GM12872 (cell line): ENCODE data around the gene P2RY2.

Experiments used
- TF ChIP-seq, protein P1 (sequence below): IDR thresholded peaks from 3 replicates; pipeline ENCODE4 v1.5.1; 2011; ENCODE audit warnings: low read depth, mild to moderate bottlenecking, low read length, moderate library complexity; ENCODE audit not compliant: insufficient read depth

Gene P2RY2

DNA sequence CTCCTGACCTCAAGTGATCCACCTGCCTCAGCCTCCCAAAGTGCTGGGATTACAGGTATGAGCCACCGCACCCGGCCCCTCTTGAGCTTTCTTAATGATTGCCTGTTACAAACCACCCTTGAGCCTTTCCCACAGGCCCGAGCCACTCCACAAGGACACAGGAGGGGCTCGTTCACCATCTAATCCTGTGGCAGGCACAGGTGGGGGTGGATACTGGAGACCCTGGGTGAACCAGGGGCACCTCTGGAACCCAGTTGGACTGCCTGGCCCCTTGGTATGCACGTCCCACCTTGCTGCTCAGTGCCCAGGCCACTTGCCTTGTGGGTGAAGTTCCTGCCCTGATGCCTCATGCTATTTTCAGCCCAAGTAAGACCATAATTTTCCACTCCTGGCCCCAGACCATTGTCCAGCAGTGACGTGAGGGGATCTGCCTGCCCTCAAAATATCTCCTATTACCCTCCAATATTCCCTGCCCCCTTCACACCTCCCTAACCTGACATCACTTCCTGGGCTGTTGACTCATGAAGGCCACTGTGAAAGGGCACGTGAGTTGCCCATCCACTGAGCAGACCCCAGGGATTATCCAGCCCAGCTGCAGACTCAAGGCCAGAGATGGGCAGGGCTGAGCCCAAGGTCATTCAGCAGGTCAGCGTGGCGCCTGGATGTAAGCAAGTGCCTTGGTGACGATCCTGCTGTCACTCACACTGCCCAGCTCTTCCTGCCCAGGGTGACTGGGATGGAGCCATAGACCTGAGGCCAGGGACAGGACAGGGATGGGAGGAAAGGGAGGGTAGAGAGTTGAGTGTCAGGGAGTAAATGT, 19.6 kb downstream of the P2RY2 start:
- TF ChIP-seq, protein P1, sequence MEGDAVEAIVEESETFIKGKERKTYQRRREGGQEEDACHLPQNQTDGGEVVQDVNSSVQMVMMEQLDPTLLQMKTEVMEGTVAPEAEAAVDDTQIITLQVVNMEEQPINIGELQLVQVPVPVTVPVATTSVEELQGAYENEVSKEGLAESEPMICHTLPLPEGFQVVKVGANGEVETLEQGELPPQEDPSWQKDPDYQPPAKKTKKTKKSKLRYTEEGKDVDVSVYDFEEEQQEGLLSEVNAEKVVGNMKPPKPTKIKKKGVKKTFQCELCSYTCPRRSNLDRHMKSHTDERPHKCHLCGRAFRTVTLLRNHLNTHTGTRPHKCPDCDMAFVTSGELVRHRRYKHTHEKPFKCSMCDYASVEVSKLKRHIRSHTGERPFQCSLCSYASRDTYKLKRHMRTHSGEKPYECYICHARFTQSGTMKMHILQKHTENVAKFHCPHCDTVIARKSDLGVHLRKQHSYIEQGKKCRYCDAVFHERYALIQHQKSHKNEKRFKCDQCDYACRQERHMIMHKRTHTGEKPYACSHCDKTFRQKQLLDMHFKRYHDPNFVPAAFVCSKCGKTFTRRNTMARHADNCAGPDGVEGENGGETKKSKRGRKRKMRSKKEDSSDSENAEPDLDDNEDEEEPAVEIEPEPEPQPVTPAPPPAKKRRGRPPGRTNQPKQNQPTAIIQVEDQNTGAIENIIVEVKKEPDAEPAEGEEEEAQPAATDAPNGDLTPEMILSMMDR = no peak

DNA sequence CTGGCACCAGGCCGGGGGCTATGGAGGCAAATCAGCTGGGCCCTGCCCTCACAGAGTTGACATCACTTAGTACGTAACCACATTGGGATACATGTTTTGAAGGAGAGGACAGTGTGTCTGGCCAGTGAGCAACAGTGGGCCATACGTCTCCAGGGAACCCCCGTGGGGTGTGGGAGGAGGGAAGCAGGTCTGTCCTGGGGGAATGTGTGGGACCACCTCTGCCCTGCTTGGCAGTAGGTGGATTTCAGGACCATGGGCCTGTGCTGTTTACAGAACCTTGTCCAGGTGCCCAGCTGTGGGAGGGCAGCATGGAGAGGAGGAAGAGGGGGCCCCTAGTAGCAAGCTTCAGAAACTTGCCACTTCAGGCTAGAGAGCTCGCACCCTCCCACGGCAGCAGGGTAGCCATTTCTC, 21.0 kb downstream of the P2RY2 start:
- TF ChIP-seq, protein P1 = no peak

DNA sequence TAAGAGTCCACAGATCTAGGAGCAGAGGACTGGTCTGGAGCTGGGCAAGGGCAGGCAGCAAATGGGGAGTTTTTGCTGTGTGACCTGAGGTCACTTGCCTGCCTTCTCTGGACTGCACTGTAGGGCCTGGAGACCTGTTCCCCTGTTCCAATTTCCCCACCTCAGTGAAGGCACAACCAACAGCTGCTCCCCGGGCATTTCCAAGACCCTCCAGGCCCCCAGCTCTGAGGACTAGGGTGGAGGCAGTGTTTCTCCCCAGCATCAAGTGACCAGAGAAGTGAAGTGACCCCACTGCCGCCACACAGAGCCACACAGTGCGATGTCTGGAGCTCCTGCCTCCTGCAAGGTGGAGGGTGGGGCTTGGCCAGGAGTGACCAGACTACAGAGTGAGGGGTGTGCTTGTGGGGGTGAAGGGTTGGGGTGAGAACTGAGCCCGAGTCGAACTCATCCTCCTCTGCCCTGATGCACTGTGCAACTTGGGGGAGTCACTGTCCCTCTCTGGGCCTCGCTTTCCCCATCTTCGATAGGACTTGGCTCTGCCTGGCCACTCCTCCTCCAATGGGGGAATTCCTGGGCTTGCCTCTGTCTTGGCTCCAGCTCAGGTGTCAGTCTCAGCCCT, 21.6 kb downstream of the P2RY2 start:
- TF ChIP-seq, protein P1 = no peak

DNA sequence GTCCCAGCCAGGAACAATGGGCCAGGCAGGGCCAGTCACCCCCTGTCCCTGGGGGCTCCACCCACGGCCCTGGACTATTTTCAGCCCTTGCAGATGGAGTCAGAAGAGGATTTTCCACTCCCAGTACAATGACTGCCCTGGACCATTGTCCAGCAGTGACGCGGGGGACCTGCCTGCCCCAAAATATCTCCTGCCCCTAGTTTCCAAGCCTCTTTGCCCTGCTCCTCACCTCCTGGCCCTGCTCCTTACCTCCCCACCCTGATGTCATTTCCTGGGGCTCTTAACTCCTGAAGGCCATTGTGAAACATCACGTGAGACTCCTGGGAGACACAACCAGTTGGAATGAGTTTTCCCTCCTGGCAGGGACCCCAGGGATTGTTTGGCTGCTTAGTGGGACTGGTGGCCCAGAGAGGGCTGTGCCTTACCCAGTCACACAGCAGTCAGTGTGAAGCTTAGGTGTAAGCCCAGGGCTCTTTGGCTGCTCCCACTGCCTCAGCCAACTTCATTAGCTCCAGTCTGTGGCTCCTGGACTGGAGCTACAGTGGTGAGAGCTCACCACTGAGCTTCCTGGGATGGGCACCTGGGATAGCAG, 22.2 kb downstream of the P2RY2 start:
- TF ChIP-seq, protein P1 = peak; percentile 14; the same call in 1 of the 3 replicates

DNA sequence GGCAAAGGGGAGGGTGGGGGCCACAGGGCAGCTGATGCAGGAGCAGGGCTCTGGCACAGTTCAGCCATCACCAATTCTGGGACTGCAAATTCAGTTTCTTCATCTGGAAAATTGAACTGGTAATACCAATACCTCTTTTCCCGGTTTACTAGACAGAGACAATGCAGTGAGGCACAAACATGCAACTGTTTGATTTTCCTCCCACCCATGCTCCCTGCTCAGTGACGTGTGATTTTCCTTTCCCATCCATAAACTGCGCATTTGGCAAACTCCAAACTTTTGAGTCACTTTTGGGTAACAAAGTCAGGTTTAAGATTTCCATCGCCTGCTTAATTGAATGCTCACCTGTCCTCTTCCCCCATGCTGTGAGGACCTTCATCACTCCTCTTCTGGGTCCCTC, 23.2 kb downstream of the P2RY2 start:
- TF ChIP-seq, protein P1 = no peak

DNA sequence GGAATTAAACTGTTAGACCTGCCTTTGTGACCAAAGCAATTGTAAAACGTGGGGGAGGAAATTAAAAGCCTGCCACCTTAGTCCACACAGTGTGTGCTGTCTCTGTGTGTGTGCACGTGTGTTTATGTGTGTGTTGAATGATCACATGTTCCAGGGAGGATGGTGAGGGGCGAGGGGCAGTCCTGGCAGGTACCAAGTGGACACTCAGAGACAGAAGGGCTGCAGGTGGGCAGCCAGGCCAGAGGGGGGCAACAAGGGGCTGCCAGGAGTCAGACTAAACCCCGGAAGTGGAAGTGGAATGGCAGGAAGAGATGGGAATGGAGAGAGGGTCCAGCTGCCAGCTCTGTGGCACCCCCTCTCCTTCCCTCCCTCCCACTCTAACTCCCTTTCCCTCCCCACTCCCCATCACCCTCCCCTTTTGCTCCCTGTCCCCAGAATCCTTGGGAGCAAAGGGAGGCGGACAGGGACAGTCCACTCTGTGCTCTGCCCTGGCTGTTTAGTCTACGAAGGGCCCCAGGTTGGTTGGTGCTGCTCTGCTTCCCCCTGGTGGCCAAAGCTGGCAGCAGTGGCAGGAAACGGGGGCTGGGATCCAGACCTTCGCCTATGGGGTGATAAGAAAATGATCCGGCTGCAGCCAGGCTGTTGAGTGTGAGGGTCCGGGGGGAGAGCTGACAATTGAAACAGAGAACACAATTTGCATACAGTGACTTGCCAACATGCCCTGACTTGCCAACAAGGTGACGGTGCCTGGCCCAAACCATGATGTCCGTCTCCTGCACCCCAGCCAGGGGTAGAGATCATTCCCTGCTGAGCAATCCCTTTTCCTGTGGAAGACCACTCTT, 24.4 kb downstream of the P2RY2 start:
- TF ChIP-seq, protein P1 = peak; percentile 94

DNA sequence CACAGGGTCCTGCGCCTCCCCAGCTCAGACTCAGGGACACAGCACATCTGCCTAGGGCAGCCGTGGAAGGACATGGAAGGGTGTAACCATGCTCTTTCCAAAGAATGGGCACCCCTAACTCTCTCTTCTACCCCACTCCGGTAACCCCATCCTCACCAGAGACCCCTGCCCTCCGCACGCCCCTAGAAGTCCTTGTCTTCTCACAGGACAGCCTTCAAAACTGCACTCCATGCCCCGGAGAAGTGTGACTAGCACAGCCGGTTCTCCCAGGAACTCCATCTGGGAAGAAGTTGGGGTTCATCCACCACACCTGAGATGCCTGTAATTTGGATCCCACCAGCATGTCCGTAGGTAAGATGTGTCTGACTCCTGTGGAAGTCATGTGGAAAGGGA, 25.0 kb downstream of the P2RY2 start:
- TF ChIP-seq, protein P1 = no peak
